Endothelial cell of umbilical vein (primary cell): ENCODE data around the gene MYDGF.

Source experiments
- MAX ChIP-seq: IDR thresholded peaks from 2 replicates; pipeline ENCODE4 v1.6.1; 2011; ENCODE audit not compliant: insufficient read depth, insufficient read length
- MYC ChIP-seq: IDR thresholded peaks from one replicate; pipeline ENCODE4 v1.6.1; 2011; ENCODE audit warnings: mild to moderate bottlenecking, low read depth, low read length
- POLR2A ChIP-seq: IDR thresholded peaks from 2 replicates; pipeline ENCODE4 v1.6.1; 2012; ENCODE audit warnings: low read depth, mild to moderate bottlenecking, control low read depth, low read length
- TF ChIP-seq, protein P1 (sequence below), 2 donors: IDR thresholded peaks; 1 replicate in 1 of 2; 2 replicates in 1 of 2; pipeline ENCODE4 v1.5.1; 2011; ENCODE audit warnings: low read length in 2 of 2, mild to moderate bottlenecking in 2 of 2, moderate library complexity in 2 of 2, control low read depth in 1 of 2, inconsistent platforms in 1 of 2, low read depth in 1 of 2; ENCODE audit not compliant: insufficient read depth in 1 of 2; ENCODE audit errors: extremely low read depth in 1 of 2

DNA sequence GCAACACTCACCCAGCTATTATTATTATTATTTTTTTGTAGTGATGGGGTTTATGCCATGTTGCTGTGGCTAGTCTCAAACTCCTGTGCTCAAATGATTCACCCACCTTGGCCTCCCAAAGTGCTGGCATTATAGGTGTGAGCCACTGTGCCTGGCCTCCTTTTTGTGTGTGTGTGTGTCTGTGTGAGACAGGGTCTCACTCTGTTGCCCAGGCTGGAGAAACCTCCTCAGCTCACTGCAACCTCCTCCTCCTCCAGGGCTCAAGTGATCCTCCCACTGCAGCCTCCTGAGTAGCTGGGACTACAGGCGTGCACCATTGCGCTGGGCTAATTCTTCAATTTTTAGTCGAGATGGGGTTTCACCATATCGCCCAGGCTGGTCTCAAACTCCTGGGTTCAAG lies 3.6 kb upstream of the MYDGF start:
- TF ChIP-seq MAX (no peak), MYC (no peak), POLR2A (peak; percentile 30)
- TF ChIP-seq, protein P1, sequence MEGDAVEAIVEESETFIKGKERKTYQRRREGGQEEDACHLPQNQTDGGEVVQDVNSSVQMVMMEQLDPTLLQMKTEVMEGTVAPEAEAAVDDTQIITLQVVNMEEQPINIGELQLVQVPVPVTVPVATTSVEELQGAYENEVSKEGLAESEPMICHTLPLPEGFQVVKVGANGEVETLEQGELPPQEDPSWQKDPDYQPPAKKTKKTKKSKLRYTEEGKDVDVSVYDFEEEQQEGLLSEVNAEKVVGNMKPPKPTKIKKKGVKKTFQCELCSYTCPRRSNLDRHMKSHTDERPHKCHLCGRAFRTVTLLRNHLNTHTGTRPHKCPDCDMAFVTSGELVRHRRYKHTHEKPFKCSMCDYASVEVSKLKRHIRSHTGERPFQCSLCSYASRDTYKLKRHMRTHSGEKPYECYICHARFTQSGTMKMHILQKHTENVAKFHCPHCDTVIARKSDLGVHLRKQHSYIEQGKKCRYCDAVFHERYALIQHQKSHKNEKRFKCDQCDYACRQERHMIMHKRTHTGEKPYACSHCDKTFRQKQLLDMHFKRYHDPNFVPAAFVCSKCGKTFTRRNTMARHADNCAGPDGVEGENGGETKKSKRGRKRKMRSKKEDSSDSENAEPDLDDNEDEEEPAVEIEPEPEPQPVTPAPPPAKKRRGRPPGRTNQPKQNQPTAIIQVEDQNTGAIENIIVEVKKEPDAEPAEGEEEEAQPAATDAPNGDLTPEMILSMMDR (IDR thresholded peaks at IDR 0.05; ENCODE audit: extremely low read depth in 1 of 2, insufficient read depth in 1 of 2, low read depth in 1 of 2, low read length in 2 of 2): no peak
